Kidney epithelial cell (primary cell): ENCODE data around the gene AKAP13. TPM values are rescaled to one million over a fixed set of nuclear protein-coding genes. Genes with fewer than 3 reads are reported as not detected.

Source experiments
- DNase-seq: peaks from one replicate; pipeline ENCODE4 v3.0.0-alpha.2; 2010; ENCODE audit warnings: low read depth
- H3K27me3 ChIP-seq: 2 replicates; pipeline ENCODE4 v1.6.0; 2011; ENCODE audit warnings: low read length; ENCODE audit not compliant: control insufficient read depth, insufficient read depth
- H3K36me3 ChIP-seq: 2 replicates; pipeline ENCODE4 v1.5.1; 2011; ENCODE audit warnings: low read length; ENCODE audit not compliant: control insufficient read depth, insufficient read depth
- H3K4me3 ChIP-seq: 2 replicates; pipeline ENCODE4 v1.5.1; 2011; ENCODE audit warnings: low read depth, mild to moderate bottlenecking, control low read depth, low read length
- CTCF ChIP-seq: IDR thresholded peaks from 2 replicates; pipeline ENCODE4 v1.5.1; 2011; ENCODE audit warnings: mild to moderate bottlenecking, moderate library complexity, low read length, control low read depth, inconsistent platforms; ENCODE audit not compliant: insufficient read depth, poor library complexity, severe bottlenecking
- total RNA-seq: library from RNA; depleted of rRNA; stranded (reverse); fragments of >200 nt; gene quantifications from 2 replicates; pipeline ENCODE4 v1.2.3, GENCODE V29; 2015

The AKAP13 gene
- total RNA-seq, 1 donor from 2014 or later = 54.0 TPM

GRCh38 chr15:85627213-85627935 is 247.0 kb downstream of the AKAP13 start:
- Histone ChIP-seq H3K4me3 (no peak overlapping the region), H3K27me3 (no peaks in the 10 kb centered on the region), H3K36me3 (no peaks in the 10 kb centered on the region)
- no peak for TF ChIP-seq CTCF
- no peak for DNase-seq

GRCh38 chr15:85630311-85630710 is 249.9 kb downstream of the AKAP13 start:
- Histone ChIP-seq H3K27me3 (no peaks in the 10 kb centered on the region), H3K4me3 (no peak overlapping the region), H3K36me3 (no peaks in the 10 kb centered on the region)
- no peak for TF ChIP-seq CTCF
- no peak for DNase-seq

GRCh38 chr15:85631018-85631417 is 250.6 kb downstream of the AKAP13 start:
- Histone ChIP-seq H3K4me3 (no peak overlapping the region), H3K36me3 (no peaks in the 10 kb centered on the region), H3K27me3 (no peaks in the 10 kb centered on the region)
- DNase-seq = no peak
- no peak for TF ChIP-seq CTCF

- no peak for TF ChIP-seq CTCF
- no peak for DNase-seq
- Histone ChIP-seq H3K4me3 (no peak overlapping the region), H3K36me3 (no peaks in the 10 kb centered on the region), H3K27me3 (no peaks in the 10 kb centered on the region)
Measured at GRCh38 chr15:85632014-85632413, 251.6 kb downstream of the AKAP13 start.

GRCh38 chr15:85633859-85634258 is 253.5 kb downstream of the AKAP13 start:
- no peaks in the 10 kb centered on the region for H3K36me3 ChIP-seq
- no peak for DNase-seq
- no peak for TF ChIP-seq CTCF
- no peaks in the 10 kb centered on the region for H3K27me3 ChIP-seq
- no peak overlapping the region for H3K4me3 ChIP-seq

- Histone ChIP-seq H3K4me3 (no peak overlapping the region), H3K36me3 (no peaks in the 10 kb centered on the region), H3K27me3 (no peaks in the 10 kb centered on the region)
- DNase-seq = no peak
- TF ChIP-seq CTCF = no peak
Measured at GRCh38 chr15:85636351-85636750, 255.9 kb downstream of the AKAP13 start.
